ENCODE results near the gene KIAA1755.

GRCh38 chr20:38184101-38184500, 76.4 kb downstream of the KIAA1755 start:
- TF ChIP-seq CTCF (IDR thresholded peaks at IDR 0.05; ENCODE audit: insufficient read depth, low read depth, low read length) (no peak), EZH2 (IDR thresholded peaks at IDR 0.05; ENCODE audit: insufficient read depth, low read length) (no peak)

Data from astrocyte (in vitro differentiated cells and primary cell).